ENCODE measurements around the gene MET. TPM values are rescaled to one million over a fixed set of nuclear protein-coding genes. Genes with fewer than 3 reads are reported as not detected.

MET gene
- total and polyA plus RNA-seq, 10 donors, result 0.68 to 28.8 (median 19.1) TPM

- Histone ChIP-seq H3K4me1 (peaks cover 0 to 5% (median 0%) of the 10 kb centered on the region in 6 donors), H3K27me3 (replicated peaks in 1 of 7) (no peaks in the 10 kb centered on the region), H3K9me3 (no peaks in the 10 kb centered on the region), H3K36me3 (no peaks in the 10 kb centered on the region), H3K27ac (no peak overlapping the region), H3K4me3 (no peak overlapping the region)
- 78 to 94% (median 91%) methylated on average over 3 of the region's 3 CpGs for WGBS, 5 donors
- intact Hi-C loops (cut with DNase I; ENCODE audit: low total_unique reads), result no loop called here
- TF ChIP-seq CTCF (IDR thresholded peaks at IDR 0.05 in 8 of 11, conservative IDR thresholded peaks at IDR 0.05 in 3 of 11) (no peak), POLR2AphosphoS5 (IDR thresholded peaks at IDR 0.05) (no peak), POLR2A (IDR thresholded peaks at IDR 0.05) (no peak)
- no peak for DNase-seq
These were observed 165.6 kb downstream of the MET start for GRCh38 chr7:116837586-116837985.

- WGBS, 5 donors, result 51 to 83% (median 73%) methylated on average over 5 of the region's 5 CpGs
- intact Hi-C loops (cut with DNase I; ENCODE audit: low total_unique reads), result no loop called here
These were observed 168.3 kb downstream of the MET start for GRCh38 chr7:116840256-116840655.

GRCh38 chr7:116842371-116842770, 170.4 kb downstream of the MET start:
- Histone ChIP-seq H3K9me3 (no peaks in the 10 kb centered on the region), H3K27me3 (replicated peaks in 1 of 7) (no peaks in the 10 kb centered on the region), H3K27ac (no peak overlapping the region), H3K36me3 (no peaks in the 10 kb centered on the region), H3K4me1 (peaks cover 0 to 21% (median 7%) of the 10 kb centered on the region in 6 donors), H3K4me3 (no peak overlapping the region)
- 81 to 93% (median 85%) methylated on average over 1 of the region's 1 CpG for WGBS, 5 donors
- TF ChIP-seq CTCF (IDR thresholded peaks at IDR 0.05 in 8 of 11, conservative IDR thresholded peaks at IDR 0.05 in 3 of 11) (no peak), POLR2A (IDR thresholded peaks at IDR 0.05) (no peak)
- intact Hi-C loops (cut with DNase I; ENCODE audit: low total_unique reads), result no loop called here
- no peak for DNase-seq

More at GRCh38 chr7:116840256-116840655, 168.3 kb downstream of the MET start:
- peaks cover 0 to 21% (median 7%) of the 10 kb centered on the region in 6 donors for H3K4me1 ChIP-seq
- no peak for TF ChIP-seq POLR2AphosphoS5 (IDR thresholded peaks at IDR 0.05)
- TF ChIP-seq CTCF (IDR thresholded peaks at IDR 0.05 in 8 of 11, conservative IDR thresholded peaks at IDR 0.05 in 3 of 11), result no peak
- TF ChIP-seq POLR2A (IDR thresholded peaks at IDR 0.05), result no peak
- H3K36me3 ChIP-seq, result no peaks in the 10 kb centered on the region
- no peaks in the 10 kb centered on the region for H3K9me3 ChIP-seq
- no peak for DNase-seq
- no peaks in the 10 kb centered on the region for H3K27me3 ChIP-seq (replicated peaks in 1 of 7)
- H3K27ac ChIP-seq, result no peak overlapping the region
- no peak overlapping the region for H3K4me3 ChIP-seq

GRCh38 chr7:116843378-116843777, 171.4 kb downstream of the MET start:
- DNase-seq, result no peak
- no peak for TF ChIP-seq POLR2A (IDR thresholded peaks at IDR 0.05)
- TF ChIP-seq CTCF (IDR thresholded peaks at IDR 0.05 in 8 of 11, conservative IDR thresholded peaks at IDR 0.05 in 3 of 11), result no peak
- no peak for TF ChIP-seq POLR2AphosphoS5 (IDR thresholded peaks at IDR 0.05)
- peak overlapping the region in 2 of 8 donors; percentile 19 to 48 for H3K4me3 ChIP-seq
- no peaks in the 10 kb centered on the region for H3K27me3 ChIP-seq (replicated peaks in 1 of 7)
- H3K27ac ChIP-seq, result peak overlapping the region in 2 of 8 donors; percentile 4 to 12
- peaks cover 0 to 21% (median 7%) of the 10 kb centered on the region in 6 donors for H3K4me1 ChIP-seq
- H3K9me3 ChIP-seq, result no peaks in the 10 kb centered on the region
- WGBS, 5 donors, result 12 to 31% (median 29%) methylated on average over 4 of the region's 4 CpGs
- H3K36me3 ChIP-seq, result no peaks in the 10 kb centered on the region
- intact Hi-C loops (cut with DNase I; ENCODE audit: low total_unique reads), result no loop called here

Other genes starting within 250 kb of the MET start
- 100 to 1,000 TPM in 2 of 7 donors, 10 to 100 TPM in 5; 27.8 to 107 (median 76.1) TPM for gene CAV2, start 172.5 kb upstream of the MET start, total RNA-seq
- 10 to 100 TPM; 15.5 to 51.6 (median 20.4) TPM for gene CAV2, start 172.5 kb upstream of the MET start, polyA plus RNA-seq
- gene CAV1, start 147.2 kb upstream of the MET start, total RNA-seq, result 100 to 1,000 TPM in 6 of 7 donors, 10 to 100 TPM in 1; 75.4 to 404 (median 241) TPM
- gene CAV1, start 147.2 kb upstream of the MET start, polyA plus RNA-seq, result 100 to 1,000 TPM in 1 of 3 donors, 10 to 100 TPM in 2; 26.8 to 124 (median 28.0) TPM
- gene CAPZA2, start 190.4 kb downstream of the MET start, total RNA-seq, result 100 to 1,000 TPM; 117 to 263 (median 186) TPM
- 10 to 100 TPM; 27.6 to 68.1 (median 38.6) TPM for gene CAPZA2, start 190.4 kb downstream of the MET start, polyA plus RNA-seq